Fibroblast of pulmonary artery (primary cell): ENCODE results near the gene ANO7.

ENCODE experiments used
- DNase-seq: peaks from one replicate; pipeline ENCODE4 v3.0.0-alpha.2; 2010; ENCODE audit warnings: low read depth
- H3K4me3 ChIP-seq: replicated peaks from 2 replicates; pipeline ENCODE4 v1.5.1; 2011; ENCODE audit warnings: low read depth, mild to moderate bottlenecking, control low read depth, low read length, moderate library complexity
- TF ChIP-seq, protein P1 (sequence below): IDR thresholded peaks from 2 replicates; pipeline ENCODE4 v1.5.1; 2011; ENCODE audit warnings: mild to moderate bottlenecking, control low read depth, low read length, inconsistent platforms; ENCODE audit errors: missing control alignments

ANO7 gene

DNA sequence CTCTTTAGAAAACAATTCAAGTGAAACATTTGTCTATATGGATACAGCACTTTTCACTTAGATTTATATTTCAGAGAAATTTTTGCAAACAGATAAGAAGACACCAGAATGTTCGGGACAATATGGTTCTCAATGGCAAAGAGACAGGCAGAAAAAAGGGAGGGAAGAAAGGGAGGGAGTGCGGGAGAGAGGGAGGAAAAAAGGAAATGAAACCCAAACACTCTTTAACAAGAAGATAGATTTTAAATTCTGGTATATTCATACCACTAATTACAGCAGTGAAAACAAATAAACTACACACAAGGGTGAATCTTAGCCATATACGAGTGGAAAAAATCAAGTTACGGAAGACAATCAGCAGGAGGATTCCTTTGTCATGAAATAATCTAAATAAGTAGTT is 42.2 kb upstream of the ANO7 start:
- DNase-seq = no peak
- TF ChIP-seq, protein P1, sequence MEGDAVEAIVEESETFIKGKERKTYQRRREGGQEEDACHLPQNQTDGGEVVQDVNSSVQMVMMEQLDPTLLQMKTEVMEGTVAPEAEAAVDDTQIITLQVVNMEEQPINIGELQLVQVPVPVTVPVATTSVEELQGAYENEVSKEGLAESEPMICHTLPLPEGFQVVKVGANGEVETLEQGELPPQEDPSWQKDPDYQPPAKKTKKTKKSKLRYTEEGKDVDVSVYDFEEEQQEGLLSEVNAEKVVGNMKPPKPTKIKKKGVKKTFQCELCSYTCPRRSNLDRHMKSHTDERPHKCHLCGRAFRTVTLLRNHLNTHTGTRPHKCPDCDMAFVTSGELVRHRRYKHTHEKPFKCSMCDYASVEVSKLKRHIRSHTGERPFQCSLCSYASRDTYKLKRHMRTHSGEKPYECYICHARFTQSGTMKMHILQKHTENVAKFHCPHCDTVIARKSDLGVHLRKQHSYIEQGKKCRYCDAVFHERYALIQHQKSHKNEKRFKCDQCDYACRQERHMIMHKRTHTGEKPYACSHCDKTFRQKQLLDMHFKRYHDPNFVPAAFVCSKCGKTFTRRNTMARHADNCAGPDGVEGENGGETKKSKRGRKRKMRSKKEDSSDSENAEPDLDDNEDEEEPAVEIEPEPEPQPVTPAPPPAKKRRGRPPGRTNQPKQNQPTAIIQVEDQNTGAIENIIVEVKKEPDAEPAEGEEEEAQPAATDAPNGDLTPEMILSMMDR = no peak
- no peak overlapping the region for H3K4me3 ChIP-seq

- H3K4me3 ChIP-seq = no peak overlapping the region
- DNase-seq = no peak
- TF ChIP-seq, protein P1 = no peak
These were observed 41.1 kb upstream of the ANO7 start for GRCh38 chr2:241147336-241147735.

DNA sequence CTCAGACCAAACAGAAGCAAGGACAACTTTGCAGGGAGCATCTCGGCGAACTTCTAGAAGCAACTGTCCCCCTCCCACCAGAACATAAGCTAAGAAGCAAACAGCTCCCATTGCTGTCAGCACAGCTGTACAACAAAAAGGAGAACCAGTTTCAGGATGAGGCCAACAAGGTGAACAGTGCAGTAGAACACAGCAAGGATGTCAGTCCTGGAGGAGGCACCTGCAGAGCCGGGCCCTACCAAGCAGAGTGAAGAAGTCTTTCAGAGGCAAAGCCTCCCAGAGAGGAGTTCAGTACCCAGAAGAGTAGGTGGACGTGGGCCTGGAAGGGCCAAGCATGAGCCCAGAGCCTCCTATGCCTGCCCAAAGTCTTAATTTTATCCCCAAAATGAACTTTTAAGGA is 40.2 kb upstream of the ANO7 start:
- no peak for DNase-seq
- TF ChIP-seq, protein P1 = no peak
- peak overlapping the region; percentile 68 for H3K4me3 ChIP-seq

DNA sequence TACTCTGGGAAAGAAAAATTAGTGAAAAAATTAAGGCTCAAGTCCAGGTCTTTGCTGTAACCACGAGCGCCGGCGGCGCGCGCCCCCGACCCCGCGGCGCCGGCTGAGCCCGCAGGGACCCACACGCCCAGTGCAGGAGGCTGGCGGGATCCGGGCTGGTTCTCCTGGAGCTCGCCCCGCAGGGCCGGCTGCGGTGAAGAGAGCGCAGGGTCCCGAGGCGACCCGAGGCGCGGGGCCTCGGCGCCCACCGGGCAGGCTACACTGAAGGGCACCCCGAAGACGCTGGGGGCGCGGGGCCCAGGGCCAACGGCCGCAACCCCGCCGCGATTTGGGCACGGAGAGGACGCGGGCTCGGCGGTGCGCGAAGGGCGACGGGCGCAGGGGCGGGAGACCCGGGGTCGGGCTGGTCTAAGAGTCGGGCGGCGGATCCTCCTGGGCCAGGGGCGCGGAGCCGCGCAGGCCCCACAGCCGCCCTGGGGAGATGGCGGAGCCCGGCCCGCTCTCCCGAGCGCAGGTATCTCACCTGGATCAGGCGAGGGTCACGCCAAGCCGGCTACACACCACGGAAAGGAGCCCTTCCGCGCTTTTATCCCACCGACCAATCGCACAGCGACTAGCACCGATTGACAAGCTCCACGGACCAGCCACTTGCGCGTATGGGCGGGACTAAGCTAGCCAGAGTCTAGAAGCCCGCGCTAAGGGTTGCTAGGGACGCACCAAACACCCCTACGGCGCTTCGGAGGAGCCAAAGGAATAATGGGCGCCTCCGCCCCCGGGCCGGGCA is 39.4 kb upstream of the ANO7 start, which contains the start of gene PASK:
Gene PASK, minus strand, starts transcription at position 582 of the 784 bp plus-strand sequence. CDS start 6,440 bp downstream, outside the sequence.
- peak within 1 kb of the TSS; percentile 68 for H3K4me3 ChIP-seq
- peak; percentile 93 for DNase-seq
- TF ChIP-seq, protein P1 = no peak

- TF ChIP-seq, protein P1 = no peak
- no peak for DNase-seq
- peak overlapping the region; percentile 68 for H3K4me3 ChIP-seq
These were observed 38.9 kb upstream of the ANO7 start for GRCh38 chr2:241149675-241149924.

DNA sequence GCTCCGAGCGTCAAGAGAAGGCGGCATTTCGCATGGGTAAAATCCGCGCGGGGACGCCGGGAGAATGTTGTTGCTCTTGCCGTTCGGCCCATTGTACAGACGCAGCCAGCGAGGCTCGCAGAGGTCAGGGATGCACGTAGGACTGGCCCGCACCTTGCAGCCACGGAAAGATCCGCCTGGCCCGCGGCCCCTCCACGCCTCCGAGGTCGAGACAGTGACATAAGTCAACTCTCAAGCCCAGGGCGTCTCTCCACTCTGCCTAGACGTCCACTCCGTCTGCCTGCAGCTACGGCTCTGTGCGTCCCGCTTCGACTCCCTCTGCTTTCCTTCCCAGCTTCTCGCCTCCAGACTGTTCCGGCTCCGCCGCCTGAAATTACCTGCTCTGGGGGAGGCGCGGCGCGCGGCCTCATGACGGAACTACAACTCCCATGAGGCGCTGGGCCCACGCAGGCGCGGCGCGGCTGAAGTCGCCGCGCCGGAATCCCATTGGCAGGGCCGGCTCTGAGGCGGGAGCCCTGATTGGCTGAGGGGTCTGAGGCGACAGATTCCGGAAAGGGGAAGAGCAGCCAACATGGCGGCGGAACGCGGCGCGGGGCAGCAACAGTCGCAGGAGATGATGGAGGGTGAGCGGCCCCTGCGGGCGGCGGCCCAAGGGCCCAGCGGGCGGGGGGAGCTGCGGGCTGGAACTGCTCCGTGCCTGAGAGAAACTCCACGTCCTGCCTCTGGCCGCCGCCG is 38.4 kb upstream of the ANO7 start, which contains the start of gene PPP1R7:
Gene PPP1R7, plus strand, starts transcription at position 543 of the 735 bp plus-strand sequence. Its CDS starts 29 bp downstream, at position 572.
- H3K4me3 ChIP-seq = peak within 1 kb of the TSS; percentile 68
- TF ChIP-seq, protein P1 = no peak
- peak; percentile 92 for DNase-seq
